ENCODE results near the gene INPP5E.

INPP5E gene

GRCh38 chr9:136395020-136395340, 44.7 kb downstream of the INPP5E start:
- TF ChIP-seq TAF1 (IDR thresholded peaks at IDR 0.05; ENCODE audit: borderline replicate concordance, insufficient read depth, low read length) (no peak), FOXP2 (optimal IDR thresholded peaks at IDR 0.05; ENCODE audit: borderline replicate concordance, extremely low read depth, extremely low read length, insufficient read depth) (no peak), SIN3A (IDR thresholded peaks at IDR 0.05; ENCODE audit: borderline replicate concordance, insufficient read depth, low read length) (no peak), REST (IDR thresholded peaks at IDR 0.05; ENCODE audit: insufficient read depth in 1 of 2, low read depth in 2 of 2, low read length in 2 of 2) (no peak), POLR2AphosphoS5 (IDR thresholded peaks at IDR 0.05; ENCODE audit: low read depth, low read length) (no peak)

- TF ChIP-seq REST (IDR thresholded peaks at IDR 0.05; ENCODE audit: insufficient read depth in 1 of 2, low read depth in 2 of 2, low read length in 2 of 2) (no peak), POLR2AphosphoS5 (IDR thresholded peaks at IDR 0.05; ENCODE audit: low read depth, low read length) (no peak), TAF1 (IDR thresholded peaks at IDR 0.05; ENCODE audit: borderline replicate concordance, insufficient read depth, low read length) (no peak), FOXP2 (optimal IDR thresholded peaks at IDR 0.05; ENCODE audit: borderline replicate concordance, extremely low read depth, extremely low read length, insufficient read depth) (no peak), SIN3A (IDR thresholded peaks at IDR 0.05; ENCODE audit: borderline replicate concordance, insufficient read depth, low read length) (no peak)
Observed at GRCh38 chr9:136394312-136395019, 45.2 kb downstream of the INPP5E start.

GRCh38 chr9:136393531-136393930, 46.1 kb downstream of the INPP5E start:
- TF ChIP-seq TAF1 (IDR thresholded peaks at IDR 0.05; ENCODE audit: borderline replicate concordance, insufficient read depth, low read length) (no peak), FOXP2 (optimal IDR thresholded peaks at IDR 0.05; ENCODE audit: borderline replicate concordance, extremely low read depth, extremely low read length, insufficient read depth) (no peak), POLR2AphosphoS5 (IDR thresholded peaks at IDR 0.05; ENCODE audit: low read depth, low read length) (no peak), SIN3A (IDR thresholded peaks at IDR 0.05; ENCODE audit: borderline replicate concordance, insufficient read depth, low read length) (no peak), REST (IDR thresholded peaks at IDR 0.05; ENCODE audit: insufficient read depth in 1 of 2, low read depth in 2 of 2, low read length in 2 of 2) (no peak)

- TF ChIP-seq REST (IDR thresholded peaks at IDR 0.05; ENCODE audit: insufficient read depth in 1 of 2, low read depth in 2 of 2, low read length in 2 of 2) (no peak), POLR2AphosphoS5 (IDR thresholded peaks at IDR 0.05; ENCODE audit: low read depth, low read length) (no peak), FOXP2 (optimal IDR thresholded peaks at IDR 0.05; ENCODE audit: borderline replicate concordance, extremely low read depth, extremely low read length, insufficient read depth) (no peak), TAF1 (IDR thresholded peaks at IDR 0.05; ENCODE audit: borderline replicate concordance, insufficient read depth, low read length) (no peak), SIN3A (IDR thresholded peaks at IDR 0.05; ENCODE audit: borderline replicate concordance, insufficient read depth, low read length) (no peak)
Observed at GRCh38 chr9:136392538-136393449, 46.9 kb downstream of the INPP5E start.
